SK-N-SH treated with all-trans-retinoic acid at 6 μM for 48 hours (cell line): ENCODE measurements around the gene LARGE1.

Source experiments
- ATAC-seq: fragments of 200-7000 bp; cut with Tn5 transposase; 3 replicates; pipeline ENCODE4 v1.9.1; 2020; ENCODE audit warnings: mild to moderate bottlenecking, moderate library complexity
- ARNTL ChIP-seq: fragments of 450-650 bp; formaldehyde crosslinking; IDR thresholded peaks from 2 replicates; pipeline ENCODE4 v1.5.0; 2020; ENCODE audit warnings: low read depth, mild to moderate bottlenecking, moderate library complexity, borderline replicate concordance
- BACH2 ChIP-seq: fragments of 250-450 bp; sonication (Bioruptor Pico); IDR thresholded peaks from 2 replicates; pipeline ENCODE4 v1.9.0; 2021; ENCODE audit warnings: mild to moderate bottlenecking, borderline replicate concordance
- CSDC2 ChIP-seq: fragments of 250-450 bp; sonication (Bioruptor Pico); IDR thresholded peaks from 2 replicates; pipeline ENCODE4 v1.5.0; 2020; ENCODE audit warnings: mild to moderate bottlenecking, moderate library complexity
- ESRRG ChIP-seq: fragments of 250-450 bp; sonication (Bioruptor Pico); IDR thresholded peaks from 2 replicates; pipeline ENCODE4 v1.6.1; 2021; ENCODE audit warnings: mild to moderate bottlenecking
- GLIS3 ChIP-seq: fragments of 250-450 bp; sonication (Bioruptor Pico); IDR thresholded peaks from 2 replicates; pipeline ENCODE4 v1.5.0; 2020; ENCODE audit warnings: mild to moderate bottlenecking, moderate library complexity
- ISL1 ChIP-seq: fragments of 250-450 bp; sonication (Bioruptor Pico); IDR thresholded peaks from 2 replicates; pipeline ENCODE4 v2.1.2; 2022; ENCODE audit warnings: mild to moderate bottlenecking, moderate library complexity
- OSR1 ChIP-seq: fragments of 250-450 bp; sonication (Bioruptor Pico); IDR thresholded peaks from 2 replicates; pipeline ENCODE4 v1.8.0; 2022; ENCODE audit warnings: moderate library complexity, mild to moderate bottlenecking, inconsistent platforms
- PPARA ChIP-seq: fragments of 250-450 bp; sonication (Bioruptor Pico); IDR thresholded peaks from 2 replicates; pipeline ENCODE4 v1.5.0; 2020; ENCODE audit warnings: mild to moderate bottlenecking, borderline replicate concordance
- RARB ChIP-seq: fragments of 250-450 bp; sonication (Bioruptor Pico); IDR thresholded peaks from 2 replicates; pipeline ENCODE4 v1.8.0; 2021; ENCODE audit warnings: mild to moderate bottlenecking, moderate library complexity
- SNAI2 ChIP-seq: fragments of 250-450 bp; sonication (Bioruptor Pico); IDR thresholded peaks from 2 replicates; pipeline ENCODE4 v1.5.0; 2020; ENCODE audit warnings: mild to moderate bottlenecking, moderate library complexity
- TCF4 ChIP-seq: fragments of 250-450 bp; sonication (Bioruptor Pico); IDR thresholded peaks from 2 replicates; pipeline ENCODE4 v1.8.0; 2021; ENCODE audit warnings: mild to moderate bottlenecking, moderate library complexity, borderline replicate concordance
- TOX ChIP-seq: fragments of 250-450 bp; sonication (Bioruptor Pico); IDR thresholded peaks from 2 replicates; pipeline ENCODE4 v1.8.0; 2021; ENCODE audit warnings: mild to moderate bottlenecking, moderate library complexity, borderline replicate concordance
- ZC3H10 ChIP-seq: fragments of 250-450 bp; sonication (Bioruptor Pico); IDR thresholded peaks from 2 replicates; pipeline ENCODE4 v1.5.1; 2021; ENCODE audit warnings: mild to moderate bottlenecking, moderate library complexity
- ZFP3 ChIP-seq: fragments of 250-450 bp; sonication (Bioruptor Pico); IDR thresholded peaks from 2 replicates; pipeline ENCODE4 v1.5.0; 2020; ENCODE audit warnings: mild to moderate bottlenecking, moderate library complexity
- ZFP30 ChIP-seq: fragments of 450-650 bp; formaldehyde crosslinking; IDR thresholded peaks from 2 replicates; pipeline ENCODE4 v1.5.0; 2022; ENCODE audit warnings: mild to moderate bottlenecking, moderate library complexity
- ZNF70 ChIP-seq: fragments of 450-650 bp; formaldehyde crosslinking; IDR thresholded peaks from 2 replicates; pipeline ENCODE4 v1.5.0; 2020; ENCODE audit warnings: mild to moderate bottlenecking, moderate library complexity
- TF ChIP-seq, protein P1 (sequence below): fragments of 250-450 bp; sonication (Bioruptor Pico); IDR thresholded peaks from 2 replicates; pipeline ENCODE4 v1.5.1; 2020; ENCODE audit warnings: low read depth, mild to moderate bottlenecking, moderate library complexity
- TF ChIP-seq, protein P2 (sequence below): fragments of 250-450 bp; sonication (Bioruptor Pico); IDR thresholded peaks from 2 replicates; pipeline ENCODE4 v1.8.0; 2021; ENCODE audit warnings: low read depth, mild to moderate bottlenecking, moderate library complexity, borderline replicate concordance
- TF ChIP-seq, protein P3 (sequence below): fragments of 250-450 bp; sonication (Bioruptor Pico); IDR thresholded peaks from 2 replicates; pipeline ENCODE4 v1.5.0; 2020; ENCODE audit warnings: mild to moderate bottlenecking, moderate library complexity
- TF ChIP-seq, protein P4 (sequence below): fragments of 250-450 bp; sonication (Bioruptor Pico); IDR thresholded peaks from 2 replicates; pipeline ENCODE4 v1.5.1; 2021; ENCODE audit warnings: mild to moderate bottlenecking, moderate library complexity
- TF ChIP-seq, protein P5 (sequence below): fragments of 250-450 bp; sonication (Bioruptor Pico); IDR thresholded peaks from 2 replicates; pipeline ENCODE4 v1.8.0; 2020; ENCODE audit warnings: mild to moderate bottlenecking, moderate library complexity, borderline replicate concordance

Gene LARGE1

DNA sequence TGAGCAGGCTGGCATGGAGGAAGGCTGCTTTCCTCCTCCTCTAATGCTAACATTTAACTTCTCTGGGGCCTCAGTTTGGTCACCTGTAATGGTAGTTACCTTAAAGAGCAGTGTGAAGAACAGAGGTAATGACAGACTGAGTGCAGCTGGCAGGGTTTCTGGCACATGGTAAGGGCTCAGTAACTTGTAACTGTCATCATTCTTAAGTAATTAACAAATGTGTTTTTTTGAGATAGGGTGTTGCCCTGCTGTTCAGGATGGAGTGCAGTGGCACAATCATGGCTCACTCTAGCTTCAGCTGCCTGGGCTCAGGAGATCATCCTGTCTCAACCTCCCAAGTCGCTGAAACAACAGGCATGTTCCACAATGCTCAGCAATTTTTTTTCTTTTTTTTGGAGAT is 620.1 kb downstream of the LARGE1 start:
- ATAC-seq: no peak
- TF ChIP-seq CSDC2 (CRISPR knock-in tag): no peak
- TF ChIP-seq TCF4 (CRISPR knock-in tag): no peak
- no peak for TF ChIP-seq SNAI2 (CRISPR knock-in tag)
- TF ChIP-seq, protein P1, sequence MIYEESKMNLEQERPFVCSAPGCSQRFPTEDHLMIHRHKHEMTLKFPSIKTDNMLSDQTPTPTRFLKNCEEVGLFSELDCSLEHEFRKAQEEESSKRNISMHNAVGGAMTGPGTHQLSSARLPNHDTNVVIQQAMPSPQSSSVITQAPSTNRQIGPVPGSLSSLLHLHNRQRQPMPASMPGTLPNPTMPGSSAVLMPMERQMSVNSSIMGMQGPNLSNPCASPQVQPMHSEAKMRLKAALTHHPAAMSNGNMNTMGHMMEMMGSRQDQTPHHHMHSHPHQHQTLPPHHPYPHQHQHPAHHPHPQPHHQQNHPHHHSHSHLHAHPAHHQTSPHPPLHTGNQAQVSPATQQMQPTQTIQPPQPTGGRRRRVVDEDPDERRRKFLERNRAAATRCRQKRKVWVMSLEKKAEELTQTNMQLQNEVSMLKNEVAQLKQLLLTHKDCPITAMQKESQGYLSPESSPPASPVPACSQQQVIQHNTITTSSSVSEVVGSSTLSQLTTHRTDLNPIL (CRISPR knock-in tag): no peak
- no peak for TF ChIP-seq ISL1 (CRISPR knock-in tag)
- no peak for TF ChIP-seq ZFP30
- TF ChIP-seq, protein P2, sequence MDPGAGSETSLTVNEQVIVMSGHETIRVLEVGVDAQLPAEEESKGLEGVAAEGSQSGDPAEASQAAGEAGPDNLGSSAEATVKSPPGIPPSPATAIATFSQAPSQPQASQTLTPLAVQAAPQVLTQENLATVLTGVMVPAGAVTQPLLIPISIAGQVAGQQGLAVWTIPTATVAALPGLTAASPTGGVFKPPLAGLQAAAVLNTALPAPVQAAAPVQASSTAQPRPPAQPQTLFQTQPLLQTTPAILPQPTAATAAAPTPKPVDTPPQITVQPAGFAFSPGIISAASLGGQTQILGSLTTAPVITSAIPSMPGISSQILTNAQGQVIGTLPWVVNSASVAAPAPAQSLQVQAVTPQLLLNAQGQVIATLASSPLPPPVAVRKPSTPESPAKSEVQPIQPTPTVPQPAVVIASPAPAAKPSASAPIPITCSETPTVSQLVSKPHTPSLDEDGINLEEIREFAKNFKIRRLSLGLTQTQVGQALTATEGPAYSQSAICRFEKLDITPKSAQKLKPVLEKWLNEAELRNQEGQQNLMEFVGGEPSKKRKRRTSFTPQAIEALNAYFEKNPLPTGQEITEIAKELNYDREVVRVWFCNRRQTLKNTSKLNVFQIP (CRISPR knock-in tag): no peak
- TF ChIP-seq ARNTL: no peak
- no peak for TF ChIP-seq OSR1
- no peak for TF ChIP-seq ZNF70 (CRISPR knock-in tag)
- TF ChIP-seq PPARA: no peak
- no peak for TF ChIP-seq ZFP3 (CRISPR knock-in tag)
- no peak for TF ChIP-seq BACH2 (CRISPR knock-in tag)
- no peak for TF ChIP-seq RARB (CRISPR knock-in tag)
- TF ChIP-seq, all 23 proteins: peak for 0

DNA sequence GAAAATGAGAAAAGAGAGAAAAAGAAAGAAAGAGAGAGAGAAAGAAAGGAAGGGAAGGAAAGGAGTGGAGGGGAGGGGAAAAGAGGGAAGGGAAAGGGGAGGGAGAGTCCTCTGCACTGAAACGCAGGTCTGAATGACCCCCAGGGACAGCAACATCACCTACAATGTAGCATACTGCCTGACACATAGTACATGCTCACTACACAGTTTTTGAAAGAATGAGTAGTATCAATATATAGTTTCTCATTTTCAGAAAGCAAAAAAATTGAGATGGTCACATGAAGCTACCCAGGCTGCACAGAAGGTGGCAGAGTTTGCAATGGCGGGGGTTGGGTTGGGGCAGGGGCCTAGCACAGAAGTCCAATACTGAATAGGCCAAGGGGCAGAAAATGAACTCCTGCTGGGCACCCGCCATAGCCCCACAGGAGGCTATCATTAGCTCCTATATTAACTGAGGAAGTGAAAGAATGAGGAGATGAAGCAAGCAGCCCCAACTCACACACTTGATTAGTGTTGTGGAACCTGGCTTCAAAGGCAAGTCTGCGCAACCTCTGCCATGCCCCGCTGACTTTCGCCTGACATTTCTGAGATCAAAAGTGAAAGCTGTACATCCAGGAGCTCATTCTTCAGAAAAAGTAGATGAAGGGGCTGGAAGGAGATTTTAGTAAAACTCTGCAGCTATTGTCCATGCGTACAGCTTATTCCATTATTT is 620.9 kb downstream of the LARGE1 start:
- no peak for TF ChIP-seq ZFP30
- no peak for TF ChIP-seq CSDC2 (CRISPR knock-in tag)
- no peak for TF ChIP-seq TOX
- no peak for TF ChIP-seq ARNTL
- no peak for TF ChIP-seq RARB (CRISPR knock-in tag)
- TF ChIP-seq PPARA: no peak
- TF ChIP-seq ESRRG (CRISPR knock-in tag): no peak
- no peak for TF ChIP-seq ISL1 (CRISPR knock-in tag)
- no peak for TF ChIP-seq GLIS3 (CRISPR knock-in tag)
- TF ChIP-seq ZNF70 (CRISPR knock-in tag): no peak
- TF ChIP-seq, protein P3, sequence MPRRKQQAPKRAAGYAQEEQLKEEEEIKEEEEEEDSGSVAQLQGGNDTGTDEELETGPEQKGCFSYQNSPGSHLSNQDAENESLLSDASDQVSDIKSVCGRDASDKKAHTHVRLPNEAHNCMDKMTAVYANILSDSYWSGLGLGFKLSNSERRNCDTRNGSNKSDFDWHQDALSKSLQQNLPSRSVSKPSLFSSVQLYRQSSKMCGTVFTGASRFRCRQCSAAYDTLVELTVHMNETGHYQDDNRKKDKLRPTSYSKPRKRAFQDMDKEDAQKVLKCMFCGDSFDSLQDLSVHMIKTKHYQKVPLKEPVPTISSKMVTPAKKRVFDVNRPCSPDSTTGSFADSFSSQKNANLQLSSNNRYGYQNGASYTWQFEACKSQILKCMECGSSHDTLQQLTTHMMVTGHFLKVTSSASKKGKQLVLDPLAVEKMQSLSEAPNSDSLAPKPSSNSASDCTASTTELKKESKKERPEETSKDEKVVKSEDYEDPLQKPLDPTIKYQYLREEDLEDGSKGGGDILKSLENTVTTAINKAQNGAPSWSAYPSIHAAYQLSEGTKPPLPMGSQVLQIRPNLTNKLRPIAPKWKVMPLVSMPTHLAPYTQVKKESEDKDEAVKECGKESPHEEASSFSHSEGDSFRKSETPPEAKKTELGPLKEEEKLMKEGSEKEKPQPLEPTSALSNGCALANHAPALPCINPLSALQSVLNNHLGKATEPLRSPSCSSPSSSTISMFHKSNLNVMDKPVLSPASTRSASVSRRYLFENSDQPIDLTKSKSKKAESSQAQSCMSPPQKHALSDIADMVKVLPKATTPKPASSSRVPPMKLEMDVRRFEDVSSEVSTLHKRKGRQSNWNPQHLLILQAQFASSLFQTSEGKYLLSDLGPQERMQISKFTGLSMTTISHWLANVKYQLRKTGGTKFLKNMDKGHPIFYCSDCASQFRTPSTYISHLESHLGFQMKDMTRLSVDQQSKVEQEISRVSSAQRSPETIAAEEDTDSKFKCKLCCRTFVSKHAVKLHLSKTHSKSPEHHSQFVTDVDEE (CRISPR knock-in tag): no peak
- TF ChIP-seq, protein P4, sequence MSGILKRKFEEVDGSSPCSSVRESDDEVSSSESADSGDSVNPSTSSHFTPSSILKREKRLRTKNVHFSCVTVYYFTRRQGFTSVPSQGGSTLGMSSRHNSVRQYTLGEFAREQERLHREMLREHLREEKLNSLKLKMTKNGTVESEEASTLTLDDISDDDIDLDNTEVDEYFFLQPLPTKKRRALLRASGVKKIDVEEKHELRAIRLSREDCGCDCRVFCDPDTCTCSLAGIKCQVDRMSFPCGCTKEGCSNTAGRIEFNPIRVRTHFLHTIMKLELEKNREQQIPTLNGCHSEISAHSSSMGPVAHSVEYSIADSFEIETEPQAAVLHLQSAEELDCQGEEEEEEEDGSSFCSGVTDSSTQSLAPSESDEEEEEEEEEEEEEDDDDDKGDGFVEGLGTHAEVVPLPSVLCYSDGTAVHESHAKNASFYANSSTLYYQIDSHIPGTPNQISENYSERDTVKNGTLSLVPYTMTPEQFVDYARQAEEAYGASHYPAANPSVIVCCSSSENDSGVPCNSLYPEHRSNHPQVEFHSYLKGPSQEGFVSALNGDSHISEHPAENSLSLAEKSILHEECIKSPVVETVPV (CRISPR knock-in tag): no peak
- no peak for TF ChIP-seq BACH2 (CRISPR knock-in tag)
- TF ChIP-seq, protein P1 (CRISPR knock-in tag): no peak
- TF ChIP-seq, protein P2 (CRISPR knock-in tag): no peak
- TF ChIP-seq, all 23 proteins: peak for 0
- no peak for ATAC-seq

DNA sequence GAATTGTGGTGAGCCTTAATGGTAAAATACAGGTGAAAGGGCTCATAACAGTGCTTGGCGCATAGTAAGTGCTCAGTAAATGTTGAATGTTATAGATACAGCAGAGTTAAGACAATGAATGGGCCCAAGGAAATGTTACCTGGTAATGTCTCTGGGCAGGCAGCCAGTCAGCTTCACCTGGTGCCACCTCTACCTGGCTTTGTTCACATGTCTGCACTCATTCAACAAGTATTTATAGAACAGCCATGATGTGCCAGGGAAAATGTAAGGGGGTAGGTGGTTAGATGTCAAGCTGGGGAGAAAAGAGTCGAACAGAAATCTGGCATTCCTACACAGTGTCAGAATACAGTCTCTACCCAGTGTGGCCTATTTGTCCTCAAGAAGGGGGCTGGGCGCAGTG is 623.3 kb downstream of the LARGE1 start:
- no peak for ATAC-seq
- TF ChIP-seq TCF4 (CRISPR knock-in tag): no peak
- TF ChIP-seq BACH2 (CRISPR knock-in tag): no peak
- no peak for TF ChIP-seq ZC3H10 (CRISPR knock-in tag)
- no peak for TF ChIP-seq SNAI2 (CRISPR knock-in tag)
- no peak for TF ChIP-seq ZFP30
- TF ChIP-seq, protein P5, sequence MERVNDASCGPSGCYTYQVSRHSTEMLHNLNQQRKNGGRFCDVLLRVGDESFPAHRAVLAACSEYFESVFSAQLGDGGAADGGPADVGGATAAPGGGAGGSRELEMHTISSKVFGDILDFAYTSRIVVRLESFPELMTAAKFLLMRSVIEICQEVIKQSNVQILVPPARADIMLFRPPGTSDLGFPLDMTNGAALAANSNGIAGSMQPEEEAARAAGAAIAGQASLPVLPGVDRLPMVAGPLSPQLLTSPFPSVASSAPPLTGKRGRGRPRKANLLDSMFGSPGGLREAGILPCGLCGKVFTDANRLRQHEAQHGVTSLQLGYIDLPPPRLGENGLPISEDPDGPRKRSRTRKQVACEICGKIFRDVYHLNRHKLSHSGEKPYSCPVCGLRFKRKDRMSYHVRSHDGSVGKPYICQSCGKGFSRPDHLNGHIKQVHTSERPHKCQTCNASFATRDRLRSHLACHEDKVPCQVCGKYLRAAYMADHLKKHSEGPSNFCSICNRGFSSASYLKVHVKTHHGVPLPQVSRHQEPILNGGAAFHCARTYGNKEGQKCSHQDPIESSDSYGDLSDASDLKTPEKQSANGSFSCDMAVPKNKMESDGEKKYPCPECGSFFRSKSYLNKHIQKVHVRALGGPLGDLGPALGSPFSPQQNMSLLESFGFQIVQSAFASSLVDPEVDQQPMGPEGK (CRISPR knock-in tag): no peak
- TF ChIP-seq OSR1: no peak
- TF ChIP-seq ESRRG (CRISPR knock-in tag): no peak
- no peak for TF ChIP-seq ZNF70 (CRISPR knock-in tag)
- no peak for TF ChIP-seq ISL1 (CRISPR knock-in tag)
- TF ChIP-seq, protein P4 (CRISPR knock-in tag): no peak
- TF ChIP-seq ZFP3 (CRISPR knock-in tag): no peak
